IPS-20b (cell line): ENCODE measurements around the gene ERGIC2.
"Not testable (repeated sequence)": the region's sequence is repeated elsewhere in the genome, so short reads cannot be mapped to it uniquely, and the experiment has no call there.

Source experiments
- H3K27ac ChIP-seq: one replicate; pipeline ENCODE4 v1.5.1; 2013; ENCODE audit warnings: low read length
- H3K27me3 ChIP-seq: 2 replicates; pipeline ENCODE4 v1.6.1; 2013; ENCODE audit warnings: mild to moderate bottlenecking, low read length, inconsistent platforms; ENCODE audit not compliant: insufficient read depth
- H3K36me3 ChIP-seq: 2 replicates; pipeline ENCODE4 v1.6.1; 2013; ENCODE audit warnings: low read depth, mild to moderate bottlenecking, inconsistent platforms, low read length, moderate library complexity; ENCODE audit not compliant: insufficient read depth
- H3K4me1 ChIP-seq: 2 replicates; pipeline ENCODE4 v1.6.1; 2013; ENCODE audit warnings: mild to moderate bottlenecking, control low read depth, inconsistent platforms, low read length, moderate library complexity; ENCODE audit not compliant: insufficient read depth
- H3K4me3 ChIP-seq: 2 replicates; pipeline ENCODE4 v1.5.1; 2013; ENCODE audit warnings: mild to moderate bottlenecking, low read length, inconsistent platforms
- H3K9ac ChIP-seq: 2 replicates; pipeline ENCODE4 v1.6.1; 2013; ENCODE audit warnings: low read depth, mild to moderate bottlenecking, inconsistent platforms, low read length, moderate library complexity
- H3K9me3 ChIP-seq: 2 replicates; pipeline ENCODE4 v1.6.1; 2013; ENCODE audit warnings: mild to moderate bottlenecking, low read depth, low read length, inconsistent platforms; ENCODE audit not compliant: insufficient read depth

Gene ERGIC2

GRCh38 chr12:29317556-29318363 lies 63.2 kb downstream of the ERGIC2 start:
- no peak overlapping the region for H3K27ac ChIP-seq
- H3K36me3 ChIP-seq: peaks cover 20% of the 10 kb centered on the region

DNA sequence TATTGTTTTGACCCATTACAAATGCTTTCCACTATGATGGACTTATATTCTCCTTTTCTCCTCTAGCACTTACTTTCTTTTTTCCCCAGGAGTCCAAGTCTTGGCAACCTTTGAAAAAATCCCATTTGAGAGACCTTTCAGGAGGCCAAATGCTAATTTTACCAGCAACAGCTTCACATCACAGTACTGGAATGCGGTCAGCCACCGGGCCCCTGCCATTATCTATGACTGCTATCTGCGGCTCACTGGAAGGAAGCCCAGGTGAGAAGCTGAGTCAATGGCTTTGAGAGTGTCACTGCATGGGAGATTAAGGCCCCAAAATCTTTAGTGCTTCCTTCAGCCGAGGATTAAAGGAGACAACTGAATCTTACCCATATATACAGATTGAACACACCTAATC lies 64.2 kb downstream of the ERGIC2 start:
- Histone ChIP-seq H3K27me3 (no peaks in the 10 kb centered on the region), H3K9me3 (peaks cover 4% of the 10 kb centered on the region; the same call in 1 of the 2 replicates), H3K4me3 (no peak overlapping the region), H3K27ac (no peak overlapping the region), H3K4me1 (peaks cover 8% of the 10 kb centered on the region; the same call in 1 of the 2 replicates), H3K9ac (no peak overlapping the region), H3K36me3 (peaks cover 10% of the 10 kb centered on the region)

More at GRCh38 chr12:29317556-29318363, 63.2 kb downstream of the ERGIC2 start:
- Histone ChIP-seq H3K27me3 (no peaks in the 10 kb centered on the region), H3K9ac (no peak overlapping the region), H3K4me1 (peaks cover 8% of the 10 kb centered on the region; the same call in 1 of the 2 replicates), H3K4me3 (no peak overlapping the region), H3K9me3 (peaks cover 14% of the 10 kb centered on the region; the same call in 1 of the 2 replicates)

DNA sequence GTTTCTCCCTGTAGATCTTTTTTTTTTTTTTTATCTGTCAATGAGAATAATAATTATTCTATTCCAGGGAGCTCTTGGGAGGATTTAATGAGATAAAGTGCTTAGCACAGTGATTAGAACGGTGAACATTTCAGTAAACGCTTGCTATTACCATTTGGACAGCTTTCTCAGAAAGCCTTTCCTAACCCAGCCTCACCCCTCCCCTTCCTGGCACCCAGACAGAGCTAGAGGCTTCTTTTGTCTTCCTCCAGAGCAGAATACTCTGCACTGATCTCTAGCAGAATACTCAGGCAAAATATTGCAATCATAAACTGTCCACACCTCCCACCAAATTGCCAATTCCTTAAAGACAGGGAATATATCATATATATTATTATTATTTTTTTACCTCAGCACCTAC lies 66.6 kb downstream of the ERGIC2 start:
- Histone ChIP-seq H3K4me3 (no peak overlapping the region), H3K4me1 (peaks cover 8% of the 10 kb centered on the region; the same call in 1 of the 2 replicates), H3K27ac (no peak overlapping the region), H3K9me3 (no peaks in the 10 kb centered on the region), H3K27me3 (no peaks in the 10 kb centered on the region), H3K9ac (no peak overlapping the region), H3K36me3 (no peaks in the 10 kb centered on the region; the same call in 1 of the 2 replicates)

GRCh38 chr12:29310899-29311298 lies 70.1 kb downstream of the ERGIC2 start:
- H3K36me3 ChIP-seq: no peaks in the 10 kb centered on the region; the same call in 1 of the 2 replicates
- H3K9me3 ChIP-seq: no peaks in the 10 kb centered on the region
- no peaks in the 10 kb centered on the region for H3K27me3 ChIP-seq
- no peak overlapping the region for H3K9ac ChIP-seq
- no peak overlapping the region for H3K4me3 ChIP-seq
- no peak overlapping the region for H3K27ac ChIP-seq
- H3K4me1 ChIP-seq: no peaks in the 10 kb centered on the region

DNA sequence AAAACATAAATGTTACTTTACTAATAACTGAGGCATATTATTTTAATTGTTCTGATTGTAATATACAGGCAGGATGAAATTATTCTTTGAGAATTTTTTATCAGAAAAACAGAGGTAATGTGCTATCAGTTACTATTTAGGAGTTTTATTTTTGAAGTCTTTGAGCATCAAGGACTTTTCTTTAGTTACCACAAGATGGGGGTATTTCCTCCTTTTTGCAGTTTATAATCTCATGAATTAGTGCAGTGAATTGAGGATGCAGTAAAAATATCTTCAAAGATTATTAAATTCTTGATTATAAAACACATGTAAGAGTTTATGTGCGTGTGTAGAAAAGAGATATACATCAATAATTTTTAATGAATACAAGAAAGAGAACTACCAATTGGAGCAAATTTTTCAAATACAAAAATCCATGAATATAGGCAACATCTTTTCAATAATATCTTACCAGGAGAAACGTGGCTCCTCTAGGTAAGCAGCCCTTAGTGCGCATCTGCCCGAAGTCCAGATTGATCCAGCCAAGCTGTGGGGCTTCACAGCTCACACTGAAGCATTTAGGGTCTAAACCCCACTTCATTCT lies 71.6 kb downstream of the ERGIC2 start:
- H3K36me3 ChIP-seq: no peaks in the 10 kb centered on the region; the same call in 1 of the 2 replicates
- no peak overlapping the region for H3K9ac ChIP-seq
- no peaks in the 10 kb centered on the region for H3K4me1 ChIP-seq
- no peak overlapping the region for H3K4me3 ChIP-seq
- H3K9me3 ChIP-seq: no peaks in the 10 kb centered on the region
- H3K27ac ChIP-seq: no peak overlapping the region
- no peaks in the 10 kb centered on the region for H3K27me3 ChIP-seq

GRCh38 chr12:29306682-29307081 lies 74.3 kb downstream of the ERGIC2 start:
- Histone ChIP-seq H3K36me3 (no peaks in the 10 kb centered on the region), H3K4me3 (no peak overlapping the region), H3K9me3 (no peaks in the 10 kb centered on the region), H3K4me1 (no peaks in the 10 kb centered on the region), H3K9ac (no peak overlapping the region), H3K27me3 (no peaks in the 10 kb centered on the region), H3K27ac (no peak overlapping the region)

GRCh38 chr12:29306266-29306665 lies 74.7 kb downstream of the ERGIC2 start:
- no peaks in the 10 kb centered on the region for H3K36me3 ChIP-seq
- no peaks in the 10 kb centered on the region for H3K27me3 ChIP-seq
- H3K4me3 ChIP-seq: no peak overlapping the region
- no peak overlapping the region for H3K27ac ChIP-seq
- no peaks in the 10 kb centered on the region for H3K9me3 ChIP-seq
- H3K9ac ChIP-seq: no peak overlapping the region
- H3K4me1 ChIP-seq: no peaks in the 10 kb centered on the region

DNA sequence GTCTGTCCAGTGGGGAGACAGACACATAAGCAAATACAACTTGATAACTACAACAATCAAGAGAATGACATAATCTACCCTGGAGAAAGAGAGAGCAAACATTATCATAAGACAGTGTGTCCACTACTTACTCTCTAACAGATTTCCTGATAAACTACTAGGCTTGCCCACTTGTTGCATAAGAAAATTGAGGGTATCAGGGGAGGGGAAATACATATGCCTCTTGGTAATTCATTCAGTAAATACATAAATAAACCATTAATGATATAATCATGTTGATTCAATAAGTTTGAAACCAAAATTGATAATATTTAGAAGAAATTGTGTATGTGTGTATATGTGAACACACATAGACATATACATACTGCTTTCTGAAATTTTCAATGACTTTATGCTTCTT lies 76.6 kb downstream of the ERGIC2 start:
- H3K9me3 ChIP-seq: no peaks in the 10 kb centered on the region
- no peaks in the 10 kb centered on the region for H3K27me3 ChIP-seq
- H3K4me1 ChIP-seq: no peaks in the 10 kb centered on the region
- H3K27ac ChIP-seq: no peak overlapping the region
- H3K36me3 ChIP-seq: no peaks in the 10 kb centered on the region
- H3K4me3 ChIP-seq: no peak overlapping the region
- H3K9ac ChIP-seq: no peak overlapping the region

- no peaks in the 10 kb centered on the region for H3K9me3 ChIP-seq
- H3K4me3 ChIP-seq: no peak overlapping the region
- no peaks in the 10 kb centered on the region for H3K27me3 ChIP-seq
- H3K36me3 ChIP-seq: no peaks in the 10 kb centered on the region
- no peak overlapping the region for H3K27ac ChIP-seq
- H3K4me1 ChIP-seq: no peaks in the 10 kb centered on the region
- H3K9ac ChIP-seq: no peak overlapping the region
Observed at GRCh38 chr12:29301114-29301513, 79.9 kb downstream of the ERGIC2 start.

GRCh38 chr12:29299633-29300032 lies 81.3 kb downstream of the ERGIC2 start:
- Histone ChIP-seq H3K27me3 (no peaks in the 10 kb centered on the region), H3K9ac (no peak overlapping the region), H3K4me1 (no peaks in the 10 kb centered on the region), H3K4me3 (no peak overlapping the region), H3K27ac (no peak overlapping the region), H3K9me3 (no peaks in the 10 kb centered on the region), H3K36me3 (no peaks in the 10 kb centered on the region)

- Histone ChIP-seq H3K36me3 (no peaks in the 10 kb centered on the region), H3K4me3 (no peak overlapping the region), H3K9me3 (no peaks in the 10 kb centered on the region), H3K27ac (no peak overlapping the region), H3K9ac (no peak overlapping the region), H3K27me3 (no peaks in the 10 kb centered on the region), H3K4me1 (peaks cover 3% of the 10 kb centered on the region; the same call in 1 of the 2 replicates)
Observed at GRCh38 chr12:29291226-29291625, 89.7 kb downstream of the ERGIC2 start.

DNA sequence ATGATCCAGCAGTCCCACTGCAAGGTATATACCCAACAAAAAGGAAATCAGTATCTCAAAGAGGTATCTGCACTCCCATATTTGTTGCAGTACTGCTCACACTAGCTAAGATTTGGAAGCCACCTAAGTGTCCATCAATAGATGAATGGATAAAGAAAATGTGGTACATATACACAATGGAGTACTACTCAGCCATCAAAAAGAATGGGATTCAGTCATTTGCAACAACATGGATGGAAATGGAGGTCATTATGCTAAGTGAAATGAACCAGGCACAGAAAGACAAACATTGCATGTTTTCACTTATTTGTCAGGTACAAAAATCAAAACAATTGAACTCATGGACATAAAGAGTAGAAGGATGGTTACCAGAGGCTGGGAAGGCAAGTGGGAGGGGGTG lies 90.5 kb downstream of the ERGIC2 start:
- H3K27me3 ChIP-seq, H3K36me3 ChIP-seq, H3K4me3 ChIP-seq, H3K4me1 ChIP-seq, H3K27ac ChIP-seq, H3K9me3 ChIP-seq, H3K9ac ChIP-seq: not testable (repeated sequence)
